Measurements from ENCODE around the gene MIDN. TPM values are rescaled to one million over a fixed set of nuclear protein-coding genes. Genes with fewer than 3 reads are reported as not detected.
A peak's percentile ranks its signal among the peaks of the same experiment; 100 is the strongest.

MIDN gene
- total RNA-seq, 2 donors from 2014 or later: 87.1 to 113 TPM

DNA sequence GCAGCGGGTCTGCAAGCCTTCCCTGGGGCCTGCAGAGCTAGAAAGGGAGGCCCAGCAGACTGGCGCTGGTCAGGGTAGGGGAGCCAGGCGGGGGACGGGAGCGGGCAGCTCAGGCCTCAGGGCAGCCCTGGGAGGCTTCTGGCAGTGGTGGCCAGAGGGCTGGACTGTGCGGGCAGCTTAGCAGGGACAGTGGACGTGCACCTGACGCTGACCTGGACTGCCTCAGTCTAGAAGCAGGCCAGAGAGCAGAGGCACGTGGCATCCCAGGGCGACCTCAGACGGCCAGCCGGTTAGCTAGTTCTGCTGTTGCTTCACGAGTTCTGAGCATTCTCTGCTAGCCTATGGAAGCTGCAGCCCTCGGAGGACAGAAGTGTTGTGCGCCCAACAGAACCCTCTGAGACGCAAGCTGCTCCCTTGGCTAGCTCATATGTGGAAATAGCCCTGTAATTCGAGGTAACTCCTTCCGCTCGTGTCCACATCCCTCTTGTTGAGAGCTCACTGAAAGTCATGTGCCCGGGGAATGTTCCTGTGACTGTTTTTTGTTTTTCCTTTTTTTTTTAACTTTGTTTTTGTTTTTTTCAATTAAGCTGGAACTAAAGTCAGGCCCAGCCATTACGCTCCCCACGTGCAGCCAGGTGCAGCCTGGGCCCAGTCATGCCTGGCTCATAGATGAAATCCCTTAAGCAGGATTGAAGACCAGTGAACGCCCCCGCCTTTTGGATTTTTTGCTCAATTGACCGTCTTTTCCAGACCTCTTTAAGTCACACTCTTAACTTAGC, 25.1 kb downstream of the MIDN start:
- Mint-ChIP-seq H3K36me3 (ENCODE audit: low read depth) (peaks cover 4% of the 10 kb centered on the region), H3K4me1 (peaks cover 48% of the 10 kb centered on the region)

DNA sequence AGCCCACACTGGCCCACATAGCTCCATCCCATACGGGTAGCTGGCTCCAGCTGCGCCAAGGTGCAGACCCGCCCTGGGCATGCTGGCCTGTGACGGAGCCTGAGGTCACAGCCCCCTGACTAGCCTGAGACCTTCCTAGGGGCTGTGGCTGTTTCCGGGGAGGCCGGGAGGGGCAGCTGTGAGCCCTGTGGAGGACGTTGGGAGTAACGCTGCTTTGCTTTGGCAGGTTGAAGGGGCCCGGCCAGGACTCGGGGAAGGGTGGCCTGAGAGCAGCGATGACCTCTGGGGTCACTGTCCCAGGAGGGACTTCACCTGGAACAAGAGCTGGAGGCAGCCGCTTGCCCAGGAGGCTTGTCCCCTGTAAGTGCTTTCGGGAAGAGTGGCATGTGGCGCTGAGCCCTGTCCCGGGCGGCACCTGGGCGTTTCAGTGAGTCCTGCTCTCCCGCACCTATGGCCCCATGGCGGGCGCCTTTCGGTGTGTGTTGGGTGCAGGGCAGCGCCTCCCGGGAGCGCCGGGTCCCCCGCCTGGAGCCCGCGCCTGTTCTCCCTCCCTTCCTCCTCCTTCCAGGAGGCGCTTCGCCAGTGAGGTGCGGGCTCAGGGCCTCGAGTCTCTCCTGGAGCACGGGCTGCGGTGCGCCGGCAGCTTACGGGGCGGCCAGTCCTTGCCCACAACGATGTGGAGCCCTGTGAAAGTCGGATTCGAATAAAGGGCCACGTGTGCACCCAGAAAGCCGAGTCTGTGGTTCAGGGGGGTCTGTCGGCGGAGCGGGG, 25.9 kb downstream of the MIDN start:
- Mint-ChIP-seq H3K4me3 (peak overlapping the region; percentile 69), H3K4me1 (peaks cover 44% of the 10 kb centered on the region), H3K36me3 (ENCODE audit: low read depth) (peaks cover 4% of the 10 kb centered on the region), H3K27ac (peak overlapping the region; percentile 98), H3K27me3 (no peaks in the 10 kb centered on the region)
- no peaks in the 10 kb centered on the region for H3K9me3 ChIP-seq (ENCODE audit: control insufficient read depth, low read length, poor library complexity, severe bottlenecking)
- ATAC-seq (no peak), DNase-seq (no peak)

More for the DNA sequence above, 25.1 kb downstream of the MIDN start:
- H3K27me3 Mint-ChIP-seq: no peaks in the 10 kb centered on the region
- no peak for ATAC-seq
- H3K9me3 ChIP-seq (ENCODE audit: control insufficient read depth, low read length, poor library complexity, severe bottlenecking): no peaks in the 10 kb centered on the region
- DNase-seq: no peak
- H3K4me3 Mint-ChIP-seq: peak overlapping the region; percentile 69
- H3K27ac Mint-ChIP-seq: peak overlapping the region; percentile 98

DNA sequence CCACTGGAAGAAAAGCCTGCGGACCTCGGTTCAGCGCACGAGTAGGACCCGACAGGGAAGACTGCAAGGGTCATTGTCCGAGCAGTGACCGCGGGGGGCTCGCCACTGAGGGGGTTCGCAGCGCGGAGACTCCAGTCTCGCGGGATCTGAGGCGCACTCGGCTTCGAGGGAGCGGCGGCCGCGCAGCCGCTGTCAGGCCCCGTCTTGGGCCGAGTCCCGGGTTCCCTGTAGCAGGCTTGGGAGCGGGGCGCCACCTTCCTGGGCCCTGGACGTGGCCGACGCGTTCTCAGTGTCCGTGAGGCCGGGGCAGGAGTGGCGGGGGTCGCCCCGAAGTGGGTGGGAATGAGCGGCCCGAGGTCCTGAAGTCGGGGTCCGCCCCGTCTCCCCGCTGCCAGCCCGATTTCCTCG, 26.5 kb downstream of the MIDN start:
- H3K4me1 Mint-ChIP-seq: peaks cover 44% of the 10 kb centered on the region

DNA sequence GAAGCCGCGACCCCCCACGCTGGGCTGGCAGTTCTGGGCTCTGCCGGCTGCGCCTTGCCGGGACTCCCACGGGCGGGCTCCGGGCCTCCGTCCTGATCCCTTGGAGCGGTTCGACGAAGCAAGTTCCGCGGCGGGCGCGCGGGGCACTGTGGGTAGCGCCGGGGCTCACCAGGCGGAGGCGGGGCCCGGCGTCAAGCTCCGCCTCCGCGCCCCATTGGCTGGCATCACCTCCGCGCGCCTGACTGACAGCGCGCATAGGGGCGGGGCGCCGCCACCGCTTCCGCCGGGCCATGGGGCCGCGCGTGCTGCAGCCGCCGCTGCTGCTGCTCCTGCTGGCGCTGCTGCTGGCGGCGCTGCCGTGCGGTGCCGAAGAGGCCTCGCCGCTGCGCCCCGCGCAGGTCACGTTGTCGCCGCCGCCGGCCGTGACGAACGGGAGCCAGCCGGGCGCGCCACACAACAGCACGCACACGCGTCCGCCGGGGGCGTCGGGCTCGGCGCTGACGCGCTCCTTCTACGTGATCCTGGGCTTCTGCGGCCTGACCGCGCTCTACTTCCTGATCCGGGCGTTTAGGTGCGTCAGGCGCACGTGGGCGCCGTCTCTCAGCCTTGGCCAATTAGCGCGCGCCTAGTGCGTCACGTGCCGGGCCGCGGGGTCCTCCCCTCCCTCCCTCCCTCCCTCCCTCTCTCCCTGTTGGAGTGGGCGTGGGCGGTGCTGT, 27.0 kb downstream of the MIDN start, which contains the start of gene FAM174C:
TSS of gene FAM174C (plus strand) at position 271 of the 716 bp plus-strand sequence. CDS start at position 291, 20 bp downstream.
- H3K27ac Mint-ChIP-seq: peak within 1 kb of the TSS; percentile 98
- H3K27me3 Mint-ChIP-seq: no peaks in the 10 kb centered on the region
- H3K4me1 Mint-ChIP-seq: peaks cover 42% of the 10 kb centered on the region
- peak; percentile 86 to 98 (median 94) for DNase-seq
- peak; percentile 83 for ATAC-seq
- H3K36me3 Mint-ChIP-seq (ENCODE audit: low read depth): peaks cover 4% of the 10 kb centered on the region
- H3K9me3 ChIP-seq (ENCODE audit: control insufficient read depth, low read length, poor library complexity, severe bottlenecking): no peaks in the 10 kb centered on the region
- H3K4me3 Mint-ChIP-seq: peak within 1 kb of the TSS; percentile 92

More for the DNA sequence above, 26.5 kb downstream of the MIDN start:
- H3K4me3 Mint-ChIP-seq: peak overlapping the region; percentile 74
- ATAC-seq: no peak
- no peaks in the 10 kb centered on the region for H3K27me3 Mint-ChIP-seq
- DNase-seq: no peak
- H3K9me3 ChIP-seq (ENCODE audit: control insufficient read depth, low read length, poor library complexity, severe bottlenecking): no peaks in the 10 kb centered on the region
- peak overlapping the region; percentile 98 for H3K27ac Mint-ChIP-seq
- H3K36me3 Mint-ChIP-seq (ENCODE audit: low read depth): peaks cover 4% of the 10 kb centered on the region

DNA sequence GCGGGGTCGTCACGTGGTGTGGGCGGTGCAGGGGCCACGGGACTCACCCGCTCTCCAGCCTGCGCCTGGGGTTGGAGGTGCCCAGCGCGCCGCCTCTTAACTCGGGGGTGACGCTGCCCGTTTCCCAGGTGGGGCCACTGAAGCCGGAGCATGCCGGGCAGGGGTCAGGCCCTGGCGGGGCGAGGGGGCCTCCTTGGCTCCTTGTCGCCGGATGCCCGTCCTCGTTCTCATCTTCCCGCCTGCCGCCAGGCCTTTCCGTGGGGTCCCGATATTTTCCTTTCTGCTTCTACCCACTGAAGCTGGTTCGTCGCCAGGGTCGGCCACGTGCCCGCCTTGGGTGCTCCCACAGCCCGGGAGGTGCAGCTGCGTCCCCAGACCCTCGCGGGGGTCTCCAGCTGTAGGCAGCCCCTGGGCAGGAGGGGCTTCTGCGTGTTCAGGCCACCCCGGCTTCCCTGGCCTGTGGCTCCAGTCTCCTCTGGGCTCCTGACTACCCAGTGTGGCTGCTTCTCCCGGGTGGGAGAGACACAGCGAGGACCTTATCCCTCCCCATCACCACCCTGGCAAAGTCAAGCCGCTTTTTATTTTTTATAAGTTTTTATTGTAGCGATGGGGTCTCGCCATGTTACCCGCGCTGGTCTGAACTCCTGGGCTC, 27.7 kb downstream of the MIDN start:
- DNase-seq: no peak
- Mint-ChIP-seq H3K27me3 (no peaks in the 10 kb centered on the region), H3K27ac (peak overlapping the region; percentile 98), H3K4me3 (peak overlapping the region; percentile 92), H3K4me1 (peaks cover 38% of the 10 kb centered on the region), H3K36me3 (ENCODE audit: low read depth) (peaks cover 3% of the 10 kb centered on the region)
- ATAC-seq: no peak
- no peaks in the 10 kb centered on the region for H3K9me3 ChIP-seq (ENCODE audit: control insufficient read depth, low read length, poor library complexity, severe bottlenecking)

DNA sequence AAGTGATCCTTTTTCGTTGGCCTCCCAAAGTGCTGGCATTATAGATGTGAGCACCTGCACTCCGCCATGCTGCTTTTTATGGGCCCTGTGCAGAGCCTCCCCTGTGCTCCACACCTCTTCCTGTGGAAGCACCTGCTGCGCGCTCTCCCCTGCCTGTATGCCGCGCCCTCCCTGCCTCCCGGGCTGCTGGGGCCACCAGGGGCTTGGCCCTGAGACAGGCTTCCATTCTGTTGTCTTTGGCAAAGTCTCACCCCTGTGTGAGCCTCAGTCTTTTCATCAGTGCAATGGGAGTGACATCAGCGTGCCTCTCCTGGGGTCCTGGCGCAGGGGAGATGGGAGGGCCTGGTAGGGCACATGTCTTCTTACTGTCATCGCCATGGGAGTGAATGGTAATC, 28.2 kb downstream of the MIDN start:
- H3K27me3 Mint-ChIP-seq: no peaks in the 10 kb centered on the region
- peaks cover 33% of the 10 kb centered on the region for H3K4me1 Mint-ChIP-seq
- ATAC-seq: no peak
- no peaks in the 10 kb centered on the region for H3K9me3 ChIP-seq (ENCODE audit: control insufficient read depth, low read length, poor library complexity, severe bottlenecking)
- DNase-seq: peak in 1 of 3 donors; percentile 30
- peak overlapping the region; percentile 98 for H3K27ac Mint-ChIP-seq
- H3K4me3 Mint-ChIP-seq: peak overlapping the region; percentile 92
- no peaks in the 10 kb centered on the region for H3K36me3 Mint-ChIP-seq (ENCODE audit: low read depth)

DNA sequence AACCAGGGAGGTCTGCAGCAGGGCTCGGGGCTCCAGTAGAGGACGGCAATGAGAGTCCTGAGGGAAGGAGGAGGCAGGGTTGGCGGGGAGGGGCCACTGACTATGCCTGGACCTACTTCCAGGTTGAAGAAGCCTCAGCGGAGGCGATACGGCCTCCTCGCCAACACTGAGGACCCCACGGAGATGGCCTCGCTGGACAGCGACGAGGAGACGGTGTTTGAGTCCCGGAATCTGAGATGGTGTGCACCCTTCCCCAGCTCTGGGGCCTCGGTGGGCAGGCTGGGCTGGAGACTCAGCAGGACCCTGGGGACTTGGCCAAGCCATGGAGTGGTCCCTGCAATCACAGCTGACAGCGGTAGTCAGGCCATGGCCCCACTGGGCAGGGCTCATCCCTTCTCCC, 28.7 kb downstream of the MIDN start:
- no peaks in the 10 kb centered on the region for H3K36me3 Mint-ChIP-seq (ENCODE audit: low read depth)
- H3K4me3 Mint-ChIP-seq: peak overlapping the region; percentile 92
- ATAC-seq (no peak), DNase-seq (no peak)
- no peaks in the 10 kb centered on the region for H3K27me3 Mint-ChIP-seq
- peak overlapping the region; percentile 98 for H3K27ac Mint-ChIP-seq
- H3K9me3 ChIP-seq (ENCODE audit: control insufficient read depth, low read length, poor library complexity, severe bottlenecking): no peaks in the 10 kb centered on the region
- peaks cover 29% of the 10 kb centered on the region for H3K4me1 Mint-ChIP-seq

DNA sequence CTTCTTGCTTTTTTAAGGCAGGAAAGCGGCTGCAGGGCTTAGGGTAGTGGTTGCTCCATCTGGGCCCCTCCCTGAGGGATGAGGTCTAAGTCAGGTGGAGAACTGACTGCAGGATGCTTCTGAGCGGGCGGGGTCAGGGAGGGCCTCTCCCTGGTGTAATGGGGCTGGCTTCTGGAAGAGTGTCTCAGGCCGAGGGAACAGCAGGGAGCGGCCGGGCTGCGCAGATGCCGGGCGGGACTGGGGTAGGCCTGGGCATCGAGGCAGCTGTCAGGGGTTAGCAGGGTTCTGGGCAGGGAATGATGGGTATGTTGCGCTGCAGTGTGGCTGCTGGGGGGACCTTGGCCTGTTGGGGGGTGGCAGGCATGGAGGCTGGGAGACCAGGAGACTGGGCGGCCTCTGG, 29.7 kb downstream of the MIDN start:
- Mint-ChIP-seq H3K27ac (no peak overlapping the region), H3K4me3 (no peak overlapping the region), H3K4me1 (peaks cover 23% of the 10 kb centered on the region), H3K36me3 (ENCODE audit: low read depth) (no peaks in the 10 kb centered on the region), H3K27me3 (no peaks in the 10 kb centered on the region)
- ATAC-seq: no peak
- no peaks in the 10 kb centered on the region for H3K9me3 ChIP-seq (ENCODE audit: control insufficient read depth, low read length, poor library complexity, severe bottlenecking)
- DNase-seq: no peak

DNA sequence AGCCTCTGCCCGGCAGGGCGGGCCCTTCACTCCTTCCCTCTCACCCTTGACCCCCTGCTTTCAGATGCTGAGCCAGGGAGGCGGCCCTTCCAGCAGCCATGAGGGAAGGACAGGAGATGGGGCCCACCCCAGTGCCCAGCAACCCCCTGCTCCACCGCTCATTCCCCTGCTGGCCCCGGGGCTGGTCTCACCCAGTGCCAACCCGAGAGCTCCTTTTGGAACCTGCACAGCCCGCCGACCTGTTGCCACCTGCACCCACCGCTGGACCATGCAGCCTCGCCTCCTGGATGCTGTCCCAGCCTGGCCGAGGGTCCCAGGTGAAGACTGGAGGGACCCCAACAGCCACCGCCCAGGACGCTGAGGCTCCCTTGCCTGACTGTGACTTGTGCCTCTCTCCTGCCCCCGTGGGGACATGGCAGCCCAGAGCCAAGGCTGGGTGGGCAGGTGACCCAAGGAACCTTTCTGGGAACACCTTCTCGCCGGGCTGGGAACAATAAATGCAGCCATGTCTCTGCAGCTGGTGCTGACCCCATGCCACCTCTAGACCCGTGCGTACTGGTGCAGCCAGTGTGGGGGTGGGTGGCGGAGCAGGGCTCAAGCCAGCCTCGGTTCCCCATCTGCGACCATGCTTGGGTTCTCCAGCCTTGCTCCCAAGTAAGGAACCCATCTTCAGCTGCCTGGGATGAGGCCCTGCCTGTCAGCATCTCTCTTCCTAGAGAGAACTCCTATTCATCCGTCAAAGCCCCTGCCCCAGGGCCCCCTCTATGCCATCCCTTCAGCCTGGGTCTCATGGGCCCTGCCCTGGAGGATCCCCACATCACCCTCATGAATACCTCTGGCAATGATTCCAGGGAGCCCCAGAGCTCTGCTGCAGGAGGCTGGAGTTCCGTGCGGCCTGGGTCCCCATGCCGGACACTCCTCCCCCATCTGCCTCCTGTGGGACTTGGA, 30.6 kb downstream of the MIDN start:
- Mint-ChIP-seq H3K4me3 (no peak overlapping the region), H3K4me1 (peaks cover 17% of the 10 kb centered on the region), H3K27me3 (peaks cover 1% of the 10 kb centered on the region), H3K36me3 (ENCODE audit: low read depth) (no peaks in the 10 kb centered on the region), H3K27ac (peak overlapping the region; percentile 43)
- ATAC-seq: no peak
- no peaks in the 10 kb centered on the region for H3K9me3 ChIP-seq (ENCODE audit: control insufficient read depth, low read length, poor library complexity, severe bottlenecking)
- DNase-seq: no peak

DNA sequence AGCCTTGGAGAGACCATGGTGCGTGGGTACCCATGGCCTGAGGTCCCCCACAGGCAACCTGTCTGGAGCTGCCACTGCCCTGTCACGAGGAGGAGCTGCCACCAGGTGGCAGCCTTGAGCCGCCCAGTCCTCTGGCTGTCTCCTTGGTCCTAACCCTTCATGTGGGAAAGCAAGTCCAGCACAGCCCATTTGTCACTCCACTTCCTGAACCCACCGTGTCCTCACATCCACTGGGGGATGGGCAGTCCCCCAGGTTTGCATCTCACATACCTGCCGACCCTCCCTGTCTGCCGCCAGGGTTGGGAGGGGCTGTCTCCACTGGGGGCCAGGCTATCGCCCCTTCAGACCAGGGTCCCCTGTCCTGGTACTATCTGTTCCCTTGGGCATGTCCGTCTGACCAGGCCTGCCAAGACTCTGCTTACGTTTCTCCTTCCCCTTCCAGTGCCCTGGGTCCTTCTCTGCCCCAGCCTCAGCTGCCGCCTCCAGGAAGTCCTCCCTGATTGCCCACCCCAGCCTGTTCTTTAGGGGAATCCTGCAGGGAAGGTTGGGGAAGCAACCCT, 31.5 kb downstream of the MIDN start:
- Mint-ChIP-seq H3K4me1 (peaks cover 18% of the 10 kb centered on the region), H3K36me3 (ENCODE audit: low read depth) (peaks cover 2% of the 10 kb centered on the region), H3K4me3 (peak overlapping the region; percentile 57), H3K27ac (peak overlapping the region; percentile 43), H3K27me3 (peaks cover 10% of the 10 kb centered on the region)
- DNase-seq (peak; percentile 62 to 78 (median 67)), ATAC-seq (no peak)
- no peaks in the 10 kb centered on the region for H3K9me3 ChIP-seq (ENCODE audit: control insufficient read depth, low read length, poor library complexity, severe bottlenecking)

DNA sequence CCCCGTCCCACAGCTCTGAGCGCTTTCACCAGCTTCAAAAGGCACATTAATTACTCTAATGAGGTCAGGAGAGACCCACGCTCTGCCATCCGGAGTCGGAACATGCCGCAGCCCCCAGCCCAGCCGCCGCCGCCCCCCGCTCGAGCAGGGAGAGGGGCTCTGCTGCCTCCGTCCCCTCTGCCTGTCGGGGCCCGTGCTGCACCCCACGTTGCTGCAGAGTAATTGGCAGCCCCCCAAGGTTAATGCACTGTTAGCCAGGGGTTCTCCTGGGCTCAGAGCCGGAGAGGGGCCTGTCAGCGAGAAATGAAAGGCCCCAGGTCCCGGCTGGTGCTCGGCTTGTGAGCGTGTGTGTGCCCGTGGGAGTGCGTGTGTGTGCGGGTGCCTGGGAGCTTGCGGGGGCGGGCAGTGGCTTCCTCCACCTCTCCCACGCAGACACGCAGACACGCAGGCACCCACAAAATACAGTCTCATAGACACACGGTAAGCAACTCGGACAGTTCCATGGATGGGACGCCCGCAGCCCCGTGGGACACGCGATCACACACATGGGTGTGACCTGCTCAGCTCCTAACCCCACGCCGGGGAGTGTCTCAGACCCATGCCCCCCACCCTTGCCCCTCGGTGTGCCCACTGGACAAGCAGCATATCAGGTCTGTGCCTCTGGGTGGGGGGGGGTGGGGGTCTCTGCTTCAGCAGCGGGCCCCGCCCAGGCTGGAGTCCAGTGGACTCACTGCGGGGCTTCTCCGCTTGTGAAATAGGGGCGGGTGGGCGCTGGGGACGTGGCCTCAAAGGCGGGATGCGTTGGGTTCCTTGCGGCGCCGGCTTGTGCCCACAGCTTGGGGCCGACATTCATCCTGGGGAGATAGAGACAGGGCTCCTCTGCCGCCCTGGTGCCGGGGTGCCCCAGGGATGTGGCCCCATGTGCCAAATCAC, 32.5 kb downstream of the MIDN start:
- H3K36me3 Mint-ChIP-seq (ENCODE audit: low read depth): peaks cover 2% of the 10 kb centered on the region
- H3K9me3 ChIP-seq (ENCODE audit: control insufficient read depth, low read length, poor library complexity, severe bottlenecking): no peaks in the 10 kb centered on the region
- peaks cover 15% of the 10 kb centered on the region for H3K4me1 Mint-ChIP-seq
- no peak overlapping the region for H3K4me3 Mint-ChIP-seq
- peaks cover 13% of the 10 kb centered on the region for H3K27me3 Mint-ChIP-seq
- DNase-seq: no peak
- peak overlapping the region; percentile 43 for H3K27ac Mint-ChIP-seq
- ATAC-seq: no peak
